Stimulated activated CD4-positive, alpha-beta T cell treated with anti-CD3 and anti-CD28 coated beads, TNF-alpha, amount 100 ng/mL, for 1 hour (primary cell): Measurements from ENCODE around the gene SLC50A1.
"Not testable (repeated sequence)": the region's sequence is repeated elsewhere in the genome, so short reads cannot be mapped to it uniquely, and the experiment has no call there.

Experiments
- DNase-seq, 3 donors: peaks; one replicate each; pipeline ENCODE4 v3.0.0-alpha.2; 2020; ENCODE audit warnings: low read depth in 3 of 3, low spot score in 1 of 3

Gene SLC50A1

GRCh38 chr1:155116113-155116764 lies 19.4 kb upstream of the SLC50A1 start:
- DNase-seq, result no peak

- DNase-seq, result no peak
These were observed 18.0 kb upstream of the SLC50A1 start for GRCh38 chr1:155117610-155118009.

GRCh38 chr1:155118090-155118489 lies 17.6 kb upstream of the SLC50A1 start:
- DNase-seq, result not testable (repeated sequence)

- DNase-seq, result no peak
These were observed 15.4 kb upstream of the SLC50A1 start for GRCh38 chr1:155120253-155120652.

- no peak for DNase-seq
These were observed 14.4 kb upstream of the SLC50A1 start for GRCh38 chr1:155121249-155121648.

GRCh38 chr1:155122308-155122707 lies 13.3 kb upstream of the SLC50A1 start:
- DNase-seq, result no peak

GRCh38 chr1:155123801-155124200 lies 11.9 kb upstream of the SLC50A1 start:
- DNase-seq, result no peak

GRCh38 chr1:155124503-155125463 lies 10.9 kb upstream of the SLC50A1 start:
- no peak for DNase-seq

DNA sequence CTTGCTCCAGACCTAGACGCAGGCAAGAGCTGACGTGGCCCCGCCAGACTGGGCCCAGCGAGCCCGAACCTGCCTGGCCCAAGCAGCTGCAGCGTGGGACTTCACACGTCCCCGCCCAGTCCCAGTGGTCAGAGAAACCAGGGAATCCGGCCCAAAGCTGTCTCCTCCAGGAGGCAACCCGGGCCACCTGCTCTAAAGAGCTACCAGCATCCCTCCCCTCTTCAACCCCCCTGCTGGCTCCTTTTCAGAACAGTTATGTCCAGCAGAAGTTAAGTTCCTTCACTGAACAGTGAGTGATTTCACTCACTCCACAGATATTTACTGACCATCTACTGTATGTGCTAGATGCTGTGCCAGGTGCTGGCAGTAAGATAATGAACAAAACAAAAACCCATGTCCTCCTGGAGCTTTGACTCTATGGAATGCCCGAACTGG lies 10.1 kb upstream of the SLC50A1 start:
- no peak for DNase-seq

DNA sequence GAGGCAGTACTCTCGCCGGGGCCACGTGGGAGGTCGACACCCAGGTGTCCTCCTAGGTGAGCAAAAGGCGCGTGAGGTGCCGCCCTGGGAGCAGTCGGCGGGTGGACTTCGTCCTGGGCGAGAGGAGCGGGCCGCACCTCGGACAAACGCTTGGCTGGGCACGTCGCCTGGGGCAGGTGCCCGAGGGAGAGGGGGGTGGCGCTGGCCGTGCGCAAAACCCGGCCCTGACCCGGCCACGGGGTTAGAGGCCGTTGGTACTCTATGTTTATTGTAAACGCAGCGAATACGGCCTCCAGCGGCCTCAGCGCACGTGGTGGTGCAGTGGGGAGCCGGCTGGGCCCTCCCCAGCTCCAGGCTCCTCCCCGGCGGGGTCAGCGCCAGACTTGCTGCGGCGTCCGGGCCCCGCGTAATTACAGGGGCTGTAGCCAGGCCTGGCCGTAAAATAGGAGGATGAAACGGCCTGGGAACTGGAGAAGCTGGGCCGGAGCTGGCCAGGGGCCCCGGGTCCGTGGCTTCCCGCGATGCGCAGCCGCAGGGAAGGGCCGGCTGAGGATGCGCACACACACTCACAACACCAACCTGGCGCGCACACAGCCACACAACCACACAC lies 9.6 kb upstream of the SLC50A1 start:
- DNase-seq, result no peak

DNA sequence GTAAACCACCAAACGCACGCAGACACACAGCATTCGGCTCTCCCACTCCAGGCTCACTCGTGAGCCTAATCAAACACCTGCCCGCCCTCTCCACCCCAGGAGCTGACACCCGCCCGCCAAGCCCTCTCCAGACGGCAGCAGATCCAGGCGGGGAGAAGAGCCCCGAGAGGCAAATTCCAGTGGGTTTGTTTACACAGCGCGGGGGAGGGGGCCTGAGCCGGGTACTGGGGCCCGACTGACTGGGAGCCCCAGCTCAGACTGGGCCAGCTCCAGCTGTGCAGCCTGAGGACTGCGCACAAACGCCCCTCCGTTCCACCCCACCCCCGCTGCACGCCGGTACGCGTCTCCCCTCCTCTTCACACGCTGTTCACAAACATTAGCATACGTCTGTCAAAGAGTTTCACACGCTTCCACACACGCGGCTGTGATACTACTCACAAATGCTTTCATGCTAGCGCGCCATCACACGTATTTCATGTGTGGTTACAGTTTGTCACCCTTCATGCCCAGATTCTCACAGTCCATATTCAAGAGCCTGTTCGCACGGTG lies 9.0 kb upstream of the SLC50A1 start:
- DNase-seq, result no peak

- DNase-seq, result no peak
These were observed 8.3 kb upstream of the SLC50A1 start, which contains the start of gene EFNA1 for GRCh38 chr1:155127105-155127966. TSS of gene EFNA1 (plus strand) at chr1:155127876. CDS start at chr1:155127978, 102 bp downstream.

DNA sequence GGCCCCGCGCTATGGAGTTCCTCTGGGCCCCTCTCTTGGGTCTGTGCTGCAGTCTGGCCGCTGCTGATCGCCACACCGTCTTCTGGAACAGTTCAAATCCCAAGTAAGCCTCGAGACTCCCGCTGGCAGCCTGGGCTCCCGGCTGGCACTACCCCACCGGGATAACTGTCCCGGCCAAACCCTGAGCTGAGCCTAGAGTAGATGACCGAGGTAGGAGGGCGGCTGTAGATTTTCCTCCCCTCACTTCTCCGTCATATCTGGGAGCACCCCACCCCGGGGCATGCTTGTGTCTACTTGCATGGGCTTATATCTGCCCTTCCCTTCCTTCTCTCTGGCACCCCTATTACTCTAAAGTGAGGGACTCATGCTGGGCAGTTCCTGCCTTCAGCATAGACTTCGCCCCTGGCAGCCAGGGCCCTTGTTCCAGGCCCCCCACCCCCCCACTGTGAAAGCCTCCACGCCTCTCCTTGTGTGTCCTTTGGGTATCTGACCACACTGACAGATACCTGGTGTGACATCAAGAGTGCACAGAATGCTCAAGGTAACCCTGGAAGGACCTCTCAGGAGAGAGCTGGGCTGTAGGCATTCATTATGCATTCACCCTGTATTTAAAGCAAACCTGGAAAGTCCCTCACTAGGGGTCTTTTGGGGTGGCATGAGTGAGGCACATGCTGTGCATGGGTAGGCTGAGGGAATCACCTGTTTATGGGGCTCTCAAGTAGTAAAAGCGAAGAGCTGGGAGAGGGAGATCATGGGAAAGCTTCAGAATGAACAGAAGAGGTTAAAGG lies 7.5 kb upstream of the SLC50A1 start:
- no peak for DNase-seq

DNA sequence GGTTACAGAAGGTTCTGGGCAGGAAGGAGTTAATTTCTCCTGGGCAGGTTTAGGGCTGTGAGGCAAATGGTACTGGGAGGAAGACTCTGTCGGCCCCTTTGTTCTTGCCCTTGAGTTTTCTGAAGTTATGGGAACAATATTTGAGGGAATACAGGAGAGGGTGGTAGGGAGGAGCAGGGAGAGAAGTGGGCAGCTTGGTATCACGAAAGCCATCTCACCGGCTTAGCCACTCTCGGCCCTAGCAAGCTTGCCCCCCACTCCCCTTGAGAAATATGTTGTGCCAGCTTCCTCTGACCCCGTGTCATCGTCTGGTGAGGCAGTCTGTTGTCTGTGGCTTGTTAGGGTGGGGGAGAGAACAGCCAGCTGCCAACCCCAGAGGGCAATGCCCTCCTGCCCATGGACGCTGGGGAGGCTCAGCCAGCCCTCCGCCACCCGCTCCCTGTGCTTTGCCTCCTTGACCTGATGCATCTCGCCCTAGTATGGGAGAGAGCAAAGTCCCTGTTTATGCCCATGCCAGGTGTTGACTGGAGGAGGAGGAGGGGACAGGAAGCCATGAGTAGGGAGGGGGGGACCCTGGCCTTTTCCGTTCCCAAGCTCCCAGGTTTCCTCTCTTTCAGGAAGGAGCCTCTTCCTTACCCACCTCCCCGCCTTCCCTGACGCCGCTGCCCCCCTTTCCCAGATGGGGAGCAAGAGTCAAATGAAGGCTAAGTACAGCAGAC lies 6.7 kb upstream of the SLC50A1 start:
- DNase-seq, result no peak

- DNase-seq, result no peak
These were observed 5.2 kb upstream of the SLC50A1 start for GRCh38 chr1:155130272-155131006.

DNA sequence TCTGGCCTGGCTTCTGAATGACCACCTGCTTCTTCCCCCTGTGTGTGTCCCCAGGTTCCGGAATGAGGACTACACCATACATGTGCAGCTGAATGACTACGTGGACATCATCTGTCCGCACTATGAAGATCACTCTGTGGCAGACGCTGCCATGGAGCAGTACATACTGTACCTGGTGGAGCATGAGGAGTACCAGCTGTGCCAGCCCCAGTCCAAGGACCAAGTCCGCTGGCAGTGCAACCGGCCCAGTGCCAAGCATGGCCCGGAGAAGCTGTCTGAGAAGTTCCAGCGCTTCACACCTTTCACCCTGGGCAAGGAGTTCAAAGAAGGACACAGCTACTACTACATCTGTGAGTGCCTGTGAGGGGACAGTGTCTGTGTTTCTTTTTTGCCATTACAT lies 4.4 kb upstream of the SLC50A1 start:
- DNase-seq, result no peak

DNA sequence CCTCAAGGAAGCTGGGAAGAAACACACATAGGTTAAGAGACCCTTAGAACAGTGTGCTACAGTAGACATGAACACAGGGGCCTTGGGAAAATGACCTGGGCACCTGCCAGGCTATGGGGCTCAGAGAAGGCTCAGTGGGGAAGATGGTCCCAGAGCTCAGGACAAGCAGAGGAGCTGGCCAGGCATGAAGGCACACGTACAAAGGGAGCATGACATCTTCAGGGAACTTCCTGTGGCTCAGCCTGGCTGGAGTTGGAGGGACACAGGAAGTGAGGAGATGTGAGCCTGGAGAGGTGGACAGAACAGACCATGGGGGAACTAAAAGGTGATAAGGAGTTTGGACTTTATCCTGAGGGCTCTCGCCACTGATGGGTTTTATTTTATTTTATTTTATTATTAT lies 3.8 kb upstream of the SLC50A1 start:
- no peak for DNase-seq

DNA sequence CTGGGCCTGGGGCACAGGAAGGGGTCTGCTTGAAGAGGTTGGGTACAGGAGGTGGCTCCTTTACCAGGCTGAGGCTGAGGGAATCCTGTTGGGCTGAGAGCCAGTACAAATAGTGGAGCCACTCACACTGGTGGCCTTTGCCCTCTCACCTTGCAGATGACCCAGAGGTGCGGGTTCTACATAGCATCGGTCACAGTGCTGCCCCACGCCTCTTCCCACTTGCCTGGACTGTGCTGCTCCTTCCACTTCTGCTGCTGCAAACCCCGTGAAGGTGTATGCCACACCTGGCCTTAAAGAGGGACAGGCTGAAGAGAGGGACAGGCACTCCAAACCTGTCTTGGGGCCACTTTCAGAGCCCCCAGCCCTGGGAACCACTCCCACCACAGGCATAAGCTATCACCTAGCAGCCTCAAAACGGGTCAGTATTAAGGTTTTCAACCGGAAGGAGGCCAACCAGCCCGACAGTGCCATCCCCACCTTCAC lies 1.8 kb upstream of the SLC50A1 start:
- DNase-seq, result no peak
